ENCODE results near the gene DENND6B. TPM values are rescaled to one million over a fixed set of nuclear protein-coding genes. Genes with fewer than 3 reads are reported as not detected.
"Not testable (repeated sequence)": the region's sequence is repeated elsewhere in the genome, so short reads cannot be mapped to it uniquely, and the experiment has no call there.

DENND6B gene
- total and polyA plus RNA-seq, 2 donors (not counting 1 experiment from before 2014, with no cell fraction given), result 2.8 to 10.3 TPM

DNA sequence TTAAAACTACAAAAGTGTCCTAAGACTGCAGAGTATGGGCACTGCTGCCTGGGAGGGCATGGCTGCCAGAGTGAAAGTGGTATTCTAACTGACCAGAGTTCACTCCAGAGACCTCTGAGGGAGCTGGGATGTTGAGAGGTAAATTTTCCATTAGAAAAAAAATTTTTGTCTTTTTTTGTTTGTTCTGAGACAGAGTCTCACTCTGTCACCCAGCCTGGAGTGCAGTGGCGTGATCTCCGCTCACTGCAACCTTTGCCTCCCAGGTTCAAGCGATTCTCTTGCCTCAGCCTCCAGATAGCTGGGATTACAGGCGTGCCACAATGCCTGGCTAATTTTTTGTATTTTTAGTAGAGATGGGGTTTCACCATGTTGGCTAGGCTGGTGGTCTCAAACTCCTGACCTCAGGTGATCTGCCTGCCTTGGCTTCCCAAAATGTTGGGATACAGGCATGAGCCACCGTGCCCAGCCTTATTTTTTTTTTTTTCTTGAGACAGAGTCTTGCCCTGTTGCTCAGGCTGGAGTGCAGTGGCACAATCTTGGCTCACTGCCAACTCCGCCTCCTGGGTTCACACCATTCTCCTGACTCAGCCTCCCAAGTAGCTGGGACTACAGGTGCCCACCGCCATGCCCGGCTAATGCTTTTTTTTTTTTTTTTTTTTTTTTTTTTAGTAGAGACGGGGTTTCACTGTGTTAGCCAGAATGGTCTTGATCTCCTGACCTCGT, 4.3 kb downstream of the DENND6B start:
- H3K79me2 ChIP-seq (ENCODE audit: control insufficient read depth, insufficient read depth, low read length); DNase-seq; intact Hi-C loops (cut with micrococcal nuclease); H3K9me3 ChIP-seq (ENCODE audit: control extremely low read depth in 1 of 3, control insufficient read depth in 2 of 3, insufficient read depth in 1 of 3, low read length in 2 of 3); H3K4me3 ChIP-seq (ENCODE audit: control extremely low read depth in 1 of 5, extremely low read depth in 1 of 5, insufficient read depth in 1 of 5, low read depth in 2 of 5, low read length in 4 of 5); H3K4me3 Mint-ChIP-seq; H3K27ac ChIP-seq (ENCODE audit: low read length in 2 of 2); H3K27me3 ChIP-seq (replicated peaks in 1 of 4; ENCODE audit: control extremely low read depth in 1 of 4, control insufficient read depth in 3 of 4, insufficient read depth in 4 of 4, low read length in 3 of 4); H4K20me1 ChIP-seq (ENCODE audit: control insufficient read depth, insufficient read depth, low read length, poor library complexity, severe bottlenecking); H3K36me3 ChIP-seq (replicated peaks in 1 of 2; ENCODE audit: control extremely low read depth in 1 of 2, control insufficient read depth in 1 of 2, extremely low read depth in 1 of 2, insufficient read depth in 2 of 2, low read length in 1 of 2); H3K9ac ChIP-seq (ENCODE audit: low read length); H2AFZ ChIP-seq (ENCODE audit: insufficient read depth, low read depth, low read length, poor library complexity, severe bottlenecking); H3K4me2 ChIP-seq (replicated peaks; ENCODE audit: low read depth, low read length, poor library complexity, severe bottlenecking); H3K27ac Mint-ChIP-seq; H3K27me3 Mint-ChIP-seq; ATAC-seq (ENCODE audit: low read depth); H3K9me3 Mint-ChIP-seq (ENCODE audit: insufficient read depth); POLR2A ChIA-PET: not testable (repeated sequence)
- peaks cover 6 to 17% of the 10 kb centered on the region in 2 donors for H3K4me1 ChIP-seq (ENCODE audit: control insufficient read depth in 2 of 2, insufficient read depth in 2 of 2, low read length in 2 of 2)
- H3K4me1 Mint-ChIP-seq, result peaks cover 31% of the 10 kb centered on the region
- 94% methylated on average over 7 of the region's 10 CpGs for WGBS (ENCODE audit: insufficient coverage)
- CTCF ChIA-PET, result interaction anchor here (0.8 to 6.3 kb wide), 4 partner anchors 20 to 234 kb away, joined by 4 to 67 read pairs (median 5); no protein-coding TSS in a partner anchor

- Histone ChIP-seq H3K4me2 (replicated peaks; ENCODE audit: low read depth, low read length, poor library complexity, severe bottlenecking) (no peak overlapping the region), H3K79me2 (ENCODE audit: control insufficient read depth, insufficient read depth, low read length) (no peaks in the 10 kb centered on the region), H3K4me1 (ENCODE audit: control insufficient read depth in 2 of 2, insufficient read depth in 2 of 2, low read length in 2 of 2) (peaks cover 0 to 10% of the 10 kb centered on the region in 2 donors), H3K9ac (ENCODE audit: low read length) (no peak overlapping the region), H3K27me3 (replicated peaks in 1 of 4; ENCODE audit: control extremely low read depth in 1 of 4, control insufficient read depth in 3 of 4, insufficient read depth in 4 of 4, low read length in 3 of 4) (peaks cover 0 to under 1% (median 0%) of the 10 kb centered on the region in 4 experiments), H4K20me1 (ENCODE audit: control insufficient read depth, insufficient read depth, low read length, poor library complexity, severe bottlenecking) (no peaks in the 10 kb centered on the region), H3K9me3 (ENCODE audit: control extremely low read depth in 1 of 3, control insufficient read depth in 2 of 3, insufficient read depth in 1 of 3, low read length in 2 of 3) (no peaks in the 10 kb centered on the region), H3K4me3 (ENCODE audit: control extremely low read depth in 1 of 5, extremely low read depth in 1 of 5, insufficient read depth in 1 of 5, low read depth in 2 of 5, low read length in 4 of 5) (no peak overlapping the region), H3K36me3 (replicated peaks in 1 of 2; ENCODE audit: control extremely low read depth in 1 of 2, control insufficient read depth in 1 of 2, extremely low read depth in 1 of 2, insufficient read depth in 2 of 2, low read length in 1 of 2) (no peaks in the 10 kb centered on the region), H3K27ac (ENCODE audit: low read length in 2 of 2) (no peak overlapping the region), H2AFZ (ENCODE audit: insufficient read depth, low read depth, low read length, poor library complexity, severe bottlenecking) (no peak overlapping the region)
- ChIA-PET POLR2A (interaction anchor here (0.6 to 1.5 kb wide), 3 partner anchors 9 to 15 kb away, joined by 3 to 4 read pairs (median 3); no protein-coding TSS in a partner anchor), CTCF (interaction anchor here (0.9 to 2.0 kb wide), 6 partner anchors 11 to 177 kb away, joined by 3 to 5 read pairs (median 4); no protein-coding TSS in a partner anchor)
- DNase-seq (no peak), ATAC-seq (ENCODE audit: low read depth) (no peak)
- Mint-ChIP-seq H3K27me3 (no peaks in the 10 kb centered on the region), H3K27ac (no peak overlapping the region), H3K4me1 (peaks cover 26% of the 10 kb centered on the region), H3K9me3 (ENCODE audit: insufficient read depth) (no peaks in the 10 kb centered on the region), H3K4me3 (no peak overlapping the region)
- intact Hi-C loops (cut with micrococcal nuclease), result no loop called here
- 77% methylated on average over 6 of the region's 10 CpGs for WGBS (ENCODE audit: insufficient coverage)
- TF ChIP-seq EZH2 (IDR thresholded peaks at IDR 0.05; ENCODE audit: borderline replicate concordance, insufficient read depth, low read depth, low read length, poor library complexity, severe bottlenecking), result no peak
- TF ChIP-seq, protein P1, sequence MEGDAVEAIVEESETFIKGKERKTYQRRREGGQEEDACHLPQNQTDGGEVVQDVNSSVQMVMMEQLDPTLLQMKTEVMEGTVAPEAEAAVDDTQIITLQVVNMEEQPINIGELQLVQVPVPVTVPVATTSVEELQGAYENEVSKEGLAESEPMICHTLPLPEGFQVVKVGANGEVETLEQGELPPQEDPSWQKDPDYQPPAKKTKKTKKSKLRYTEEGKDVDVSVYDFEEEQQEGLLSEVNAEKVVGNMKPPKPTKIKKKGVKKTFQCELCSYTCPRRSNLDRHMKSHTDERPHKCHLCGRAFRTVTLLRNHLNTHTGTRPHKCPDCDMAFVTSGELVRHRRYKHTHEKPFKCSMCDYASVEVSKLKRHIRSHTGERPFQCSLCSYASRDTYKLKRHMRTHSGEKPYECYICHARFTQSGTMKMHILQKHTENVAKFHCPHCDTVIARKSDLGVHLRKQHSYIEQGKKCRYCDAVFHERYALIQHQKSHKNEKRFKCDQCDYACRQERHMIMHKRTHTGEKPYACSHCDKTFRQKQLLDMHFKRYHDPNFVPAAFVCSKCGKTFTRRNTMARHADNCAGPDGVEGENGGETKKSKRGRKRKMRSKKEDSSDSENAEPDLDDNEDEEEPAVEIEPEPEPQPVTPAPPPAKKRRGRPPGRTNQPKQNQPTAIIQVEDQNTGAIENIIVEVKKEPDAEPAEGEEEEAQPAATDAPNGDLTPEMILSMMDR (IDR thresholded peaks at IDR 0.05), result no peak
Observed at GRCh38 chr22:50320671-50321325, 6.0 kb downstream of the DENND6B start.
